HepG2 (cell line): ENCODE results near the gene HNRNPUL1. TPM values are rescaled to one million over a fixed set of nuclear protein-coding genes. Genes with fewer than 3 reads are reported as not detected.

ENCODE experiments used
- AKAP8 ChIP-seq: sonication (generic); formaldehyde crosslinking; IDR thresholded peaks from 2 replicates; pipeline ENCODE4 v1.5.1; 2020; ENCODE audit warnings: mild to moderate bottlenecking, missing genetic modification reagents
- ARID5B ChIP-seq: IDR thresholded peaks from 2 replicates; pipeline ENCODE4 v1.4.0; 2020; ENCODE audit warnings: mild to moderate bottlenecking, missing genetic modification reagents
- FOXP4 ChIP-seq: sonication (generic); formaldehyde crosslinking; IDR thresholded peaks from 2 replicates; pipeline ENCODE4 v1.4.0; 2020; ENCODE audit warnings: missing genetic modification reagents
- STAT6 ChIP-seq: sonication (generic); formaldehyde crosslinking; IDR thresholded peaks from 2 replicates; pipeline ENCODE4 v1.4.0; 2020; ENCODE audit warnings: missing genetic modification reagents, mild to moderate bottlenecking, borderline replicate concordance
- ZNF362 ChIP-seq: sonication (generic); formaldehyde crosslinking; IDR thresholded peaks from 2 replicates; pipeline ENCODE4 v1.4.0; 2020; ENCODE audit warnings: missing genetic modification reagents, mild to moderate bottlenecking, borderline replicate concordance
- polyA plus RNA-seq, 8 experiments: library from polyadenylated mRNA; depleted of rRNA in 3 of 8; stranded (reverse) in 7 of 8; unstranded in 1 of 8; fragments of >200 nt; fragmentation: Illumina TruSeq in 4 of 8; extraction: Trizol in 4 of 8; gene quantifications; 2 replicates each; pipeline versions ENCODE4 v1.2.1 to v1.2.3, GENCODE V29; 2011 to 2016; ENCODE audit warnings: low read depth in 4 of 8, missing spikeins in 1 of 8, mixed read lengths in 1 of 8; ENCODE audit not compliant: insufficient read depth in 1 of 8
- total RNA-seq, 5 experiments: library from RNA; depleted of rRNA; stranded (reverse); fragments of >200 nt; fragmentation: Illumina TruSeq; extraction: Trizol; gene quantifications; 2 replicates each; pipeline ENCODE4 v1.2.3, GENCODE V29; 2016; ENCODE audit warnings: low read depth in 1 of 5

Gene HNRNPUL1
- total and polyA plus RNA-seq, 2 of the 13 experiments (the other 11 are each of a cell fraction or from before 2014, with no cell fraction given): 30.9 to 81.7 TPM

DNA sequence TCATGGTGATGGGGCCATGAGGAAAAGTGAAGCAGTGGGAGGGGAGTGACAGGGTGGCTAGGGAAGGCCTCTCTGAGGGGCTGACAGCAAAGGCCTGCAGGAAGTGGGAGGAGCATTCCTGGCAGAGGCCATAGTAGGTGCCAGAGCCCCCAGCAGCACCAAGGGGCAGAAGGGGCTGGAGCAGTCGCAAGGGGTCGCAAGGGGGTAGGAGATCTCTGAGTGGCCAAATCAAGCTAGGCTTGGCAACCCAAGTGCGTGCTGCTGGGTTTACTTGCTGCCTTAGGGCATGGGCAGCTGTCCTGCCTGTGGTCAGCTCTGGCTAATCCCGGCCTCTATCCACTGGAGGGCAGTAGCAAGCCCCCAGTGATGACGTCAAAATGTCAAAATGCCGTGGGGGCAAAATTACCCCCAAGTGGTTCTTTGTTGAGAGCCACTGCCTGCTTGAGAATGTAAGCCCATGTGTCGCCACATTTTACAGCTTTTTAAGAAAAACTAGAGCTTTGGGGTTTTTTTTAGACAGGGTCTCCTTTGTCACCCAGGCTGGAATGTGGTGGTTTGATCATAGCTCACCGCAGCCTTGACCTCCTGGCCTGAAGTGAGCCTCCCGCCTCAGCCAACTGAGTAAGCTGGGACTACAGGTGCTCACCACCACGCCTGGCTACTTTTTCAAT, 57.6 kb downstream of the HNRNPUL1 start (continued):
- 0 out of 2 replicates have a peak, but pooled peaks have one; percentile 8 for TF ChIP-seq FOXP4 (CRISPR knock-in tag)
- TF ChIP-seq ZNF362 (CRISPR knock-in tag): 0 out of 2 replicates have a peak, but pooled peaks have one; percentile 30
- no peak for TF ChIP-seq STAT6
- peak; percentile 51; the same call in 1 of the 2 replicates for TF ChIP-seq AKAP8 (CRISPR knock-in tag)
- peak; percentile 26; the same call in 1 of the 2 replicates for TF ChIP-seq ARID5B (CRISPR knock-in tag)
